ENCODE measurements around the gene NAA38.

The NAA38 gene

GRCh38 chr17:7839190-7839875 lies 18.0 kb downstream of the NAA38 start:
- DNase-seq: no peak

- no peak for DNase-seq
Measured at GRCh38 chr17:7838090-7839075, 19.0 kb downstream of the NAA38 start.

GRCh38 chr17:7837408-7838088 lies 19.8 kb downstream of the NAA38 start:
- DNase-seq: no peak

DNA sequence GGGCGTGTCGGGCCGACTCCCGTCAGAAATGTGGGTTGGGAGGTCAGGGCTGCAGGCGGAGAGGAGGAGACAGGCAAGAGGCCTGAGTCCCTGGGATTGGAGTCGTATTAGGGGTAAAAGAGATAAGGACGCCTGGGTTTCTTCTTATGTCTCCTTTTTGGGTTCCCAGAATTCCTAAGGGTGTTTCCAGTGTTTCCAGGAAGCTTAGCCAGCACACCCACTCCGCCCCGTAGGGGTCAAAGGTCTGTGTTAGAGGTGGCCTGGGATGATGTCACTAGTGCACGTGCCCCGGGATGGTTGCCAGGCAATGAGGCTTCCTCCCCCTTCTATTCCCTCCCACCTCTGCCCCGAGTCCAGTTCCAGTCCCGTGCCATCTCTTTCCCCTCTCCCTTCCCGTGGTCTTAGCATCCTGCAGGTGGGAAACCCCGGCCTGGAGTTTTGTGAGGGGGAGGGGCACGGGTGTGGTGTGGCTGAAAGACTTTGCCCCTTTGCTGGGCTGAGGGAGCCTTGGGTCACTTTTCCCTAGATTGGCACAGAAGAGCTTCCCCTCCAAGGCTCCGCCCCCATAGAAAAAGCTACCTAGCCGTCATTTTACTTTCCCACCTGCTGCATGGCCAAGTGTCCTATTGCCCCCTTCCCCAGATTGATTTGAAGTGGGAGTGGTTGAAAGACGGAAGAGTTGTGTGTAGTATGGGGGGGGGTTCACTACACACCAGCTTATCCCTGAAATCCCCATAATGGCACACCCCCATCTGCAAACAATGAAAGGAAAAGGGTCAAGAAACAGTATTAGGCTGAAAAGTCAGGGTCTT lies 20.6 kb downstream of the NAA38 start:
- peak; percentile 69 for DNase-seq

- peak; percentile 48 for DNase-seq
Measured at GRCh38 chr17:7835814-7836595, 21.4 kb downstream of the NAA38 start.

GRCh38 chr17:7834957-7835813 lies 22.2 kb downstream of the NAA38 start:
- DNase-seq: peak; percentile 91

DNA sequence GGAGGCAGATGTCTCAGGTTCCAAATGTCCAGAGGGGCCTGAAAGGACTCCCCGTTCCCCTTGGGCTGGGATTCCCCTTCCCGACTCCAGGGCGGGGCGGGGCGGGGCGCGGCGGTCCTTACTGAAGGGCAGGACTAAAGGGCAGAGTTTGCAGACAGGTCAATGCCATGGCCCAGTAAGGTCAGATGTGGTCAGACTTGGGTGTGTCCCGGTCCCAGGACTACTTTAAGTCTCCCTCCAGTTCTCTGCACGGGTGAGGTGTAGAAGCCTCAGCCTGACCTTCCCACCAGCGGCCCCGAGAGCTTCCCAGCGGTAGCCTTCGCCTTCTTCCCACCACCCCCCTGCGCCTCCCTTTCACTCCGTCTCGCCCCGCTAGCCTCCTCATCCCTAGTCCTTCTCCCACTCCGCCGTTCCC lies 22.8 kb downstream of the NAA38 start:
- no peak for DNase-seq

GRCh38 chr17:7833795-7834541 lies 23.4 kb downstream of the NAA38 start, which contains the start of gene KDM6B:
KDM6B (plus strand) TSS chr17:7834217; CDS start chr17:7845555, 11,338 bp downstream.
- DNase-seq: peak; percentile 88

GRCh38 chr17:7833011-7833794 lies 24.2 kb downstream of the NAA38 start:
- DNase-seq: no peak

- DNase-seq: no peak
Measured at GRCh38 chr17:7832431-7832830, 24.9 kb downstream of the NAA38 start.

DNA sequence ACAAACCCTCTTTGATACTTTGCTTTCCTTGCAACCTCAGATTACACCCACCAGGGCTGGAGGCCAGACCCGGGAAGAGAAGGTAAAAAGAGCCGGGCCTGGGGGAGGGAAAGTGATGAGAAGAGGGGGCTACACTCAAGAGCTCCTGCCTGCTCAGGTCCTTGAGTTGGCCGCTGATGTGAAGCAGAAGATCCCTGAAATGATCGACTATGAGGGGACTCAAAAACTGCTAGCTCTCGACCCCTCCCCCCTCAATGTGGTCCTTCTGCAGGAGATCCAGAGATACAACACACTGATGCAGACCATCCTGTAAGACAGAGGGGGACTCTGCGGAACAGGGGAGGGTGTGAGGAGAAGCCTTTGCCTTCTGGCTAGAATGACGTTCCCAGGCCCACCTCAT lies 26.1 kb downstream of the NAA38 start:
- DNase-seq: no peak

DNA sequence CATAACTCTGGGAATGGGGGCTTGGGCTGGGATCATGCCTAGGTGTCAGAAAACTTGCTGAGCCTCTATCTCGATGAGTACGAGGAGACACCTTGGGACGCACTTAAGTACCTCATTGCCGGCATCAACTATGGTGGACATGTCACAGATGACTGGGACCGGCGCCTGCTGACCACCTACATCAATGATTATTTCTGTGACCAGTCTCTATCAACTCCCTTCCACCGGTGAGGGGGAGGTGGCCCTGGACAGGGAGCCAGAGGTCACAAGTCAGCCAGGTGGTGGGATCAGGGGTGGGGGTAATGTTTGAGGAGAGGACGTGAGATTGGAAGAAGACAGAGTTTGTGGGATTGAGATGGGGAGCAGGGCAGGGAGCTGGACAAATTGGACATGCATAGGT lies 26.7 kb downstream of the NAA38 start:
- no peak for DNase-seq

GRCh38 chr17:7825206-7825990 lies 32.0 kb downstream of the NAA38 start:
- DNase-seq: no peak

DNA sequence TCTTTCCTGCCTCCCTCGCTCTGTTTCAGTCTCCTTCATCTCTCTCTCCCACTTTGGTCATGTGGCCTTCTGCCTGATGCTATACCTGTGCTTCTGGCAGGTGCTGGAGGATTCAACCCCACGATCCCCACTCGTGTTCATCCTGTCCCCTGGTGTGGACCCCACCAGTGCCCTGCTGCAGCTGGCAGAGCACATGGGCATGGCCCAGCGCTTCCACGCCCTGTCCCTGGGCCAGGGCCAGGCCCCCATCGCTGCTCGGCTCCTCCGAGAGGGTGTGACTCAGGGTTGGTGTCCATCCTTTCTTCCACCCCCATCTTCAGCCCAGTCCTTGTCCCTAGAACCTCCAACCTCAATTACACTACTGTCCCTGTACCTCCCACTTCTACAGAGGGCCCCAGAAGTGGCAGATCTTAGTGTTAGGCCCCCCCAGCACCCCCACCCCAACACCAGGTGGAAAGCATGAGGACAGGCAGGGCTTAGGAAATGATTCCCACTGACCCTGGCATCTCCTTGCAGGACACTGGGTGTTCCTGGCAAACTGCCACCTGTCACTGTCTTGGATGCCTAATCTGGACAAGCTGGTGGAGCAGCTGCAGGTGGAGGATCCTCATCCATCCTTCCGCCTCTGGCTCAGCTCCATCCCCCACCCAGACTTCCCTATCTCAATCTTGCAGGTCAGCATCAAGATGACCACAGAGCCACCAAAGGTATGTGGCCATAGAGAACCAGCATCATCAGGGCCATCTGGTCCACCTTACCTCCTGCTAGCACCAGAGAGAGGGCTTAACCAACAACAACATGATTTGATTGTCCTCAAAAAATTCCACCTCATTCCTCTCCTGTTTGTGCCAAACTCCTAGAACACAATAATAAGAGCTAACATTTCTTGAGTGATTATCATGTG lies 33.1 kb downstream of the NAA38 start:
- no peak for DNase-seq

DNA sequence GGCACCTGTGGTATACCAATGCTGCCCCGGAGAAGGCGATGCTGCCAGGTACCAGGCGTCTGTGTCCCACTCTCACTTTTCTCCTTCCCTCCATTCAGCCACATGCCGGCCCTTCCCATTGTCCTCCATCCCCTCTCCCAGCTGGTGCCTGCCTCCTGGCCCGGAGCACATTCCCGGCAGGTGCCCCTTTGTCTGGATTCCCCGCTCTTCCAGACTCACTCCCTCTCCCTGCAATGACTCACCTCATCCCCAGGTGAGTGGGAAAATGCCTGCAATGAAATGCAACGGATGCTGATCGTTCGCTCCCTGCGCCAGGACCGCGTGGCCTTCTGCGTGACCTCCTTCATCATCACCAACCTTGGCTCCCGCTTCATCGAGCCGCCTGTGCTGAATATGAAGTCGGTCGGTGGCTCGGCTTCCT lies 33.8 kb downstream of the NAA38 start:
- DNase-seq: no peak

GRCh38 chr17:7822126-7822525 lies 35.2 kb downstream of the NAA38 start:
- no peak for DNase-seq

DNA sequence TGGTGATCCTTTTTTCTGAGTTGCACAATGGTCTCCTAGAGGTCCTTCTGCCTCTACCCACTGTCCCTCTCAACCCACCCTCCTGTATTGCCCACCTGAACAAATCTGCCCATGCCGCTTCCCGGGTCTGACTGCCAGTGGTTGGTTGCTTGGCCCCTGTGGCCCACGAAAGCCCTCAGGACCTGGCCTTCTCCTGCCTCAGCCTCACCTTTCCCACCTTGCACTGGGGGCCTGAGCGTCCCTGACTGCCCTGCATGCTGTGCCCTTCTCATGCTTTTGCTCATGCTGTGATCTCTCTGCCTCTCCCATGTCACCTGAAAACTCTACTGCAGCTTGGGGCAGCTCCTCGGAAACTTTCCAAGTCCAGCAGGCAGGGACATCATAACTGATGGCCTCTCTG lies 37.1 kb downstream of the NAA38 start:
- DNase-seq: no peak

All from activated naive CD4-positive, alpha-beta T cell treated with anti-CD3 and anti-CD28 coated beads, Interleukin-2, amount 50 U/mL, for 16 hours (primary cell).